ENCODE measurements around the gene DPF3.

The DPF3 gene

GRCh38 chr14:72610096-72610830 lies 283.6 kb downstream of the DPF3 start:
- DNase-seq = no peak

DNA sequence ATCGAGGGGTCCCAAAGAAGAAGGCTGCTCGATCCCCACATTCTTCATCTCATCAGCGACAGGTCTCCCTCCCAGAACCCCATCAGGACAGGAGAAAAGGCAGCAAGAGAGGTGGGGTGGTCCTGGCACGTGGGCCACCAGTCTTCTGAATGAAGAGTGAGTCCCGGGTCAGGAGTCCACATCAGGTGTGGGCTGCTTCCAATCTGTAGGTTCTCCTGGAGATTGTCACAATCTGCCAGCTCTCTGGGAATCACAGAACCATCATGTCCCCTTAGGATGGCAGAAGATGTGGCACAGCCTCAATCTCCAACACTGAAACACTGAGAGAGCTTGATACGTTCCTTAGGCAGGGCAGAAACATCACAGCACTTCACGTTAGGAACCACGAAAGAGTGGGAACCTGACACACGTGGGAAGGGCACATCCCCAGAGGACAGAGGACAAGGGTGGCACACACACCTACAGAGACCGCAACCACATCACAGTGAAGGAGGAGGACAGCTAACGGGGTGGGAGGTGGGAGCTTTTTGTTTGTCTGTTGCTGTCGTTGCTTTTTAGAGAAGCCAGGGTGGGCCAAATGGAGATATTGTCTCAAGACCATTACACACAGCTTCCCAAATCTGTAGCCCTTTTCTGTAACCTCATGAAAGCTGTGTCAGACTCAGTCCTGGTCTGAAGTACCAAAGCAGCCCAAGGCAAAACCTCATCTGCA lies 284.5 kb downstream of the DPF3 start:
- no peak for DNase-seq

DNA sequence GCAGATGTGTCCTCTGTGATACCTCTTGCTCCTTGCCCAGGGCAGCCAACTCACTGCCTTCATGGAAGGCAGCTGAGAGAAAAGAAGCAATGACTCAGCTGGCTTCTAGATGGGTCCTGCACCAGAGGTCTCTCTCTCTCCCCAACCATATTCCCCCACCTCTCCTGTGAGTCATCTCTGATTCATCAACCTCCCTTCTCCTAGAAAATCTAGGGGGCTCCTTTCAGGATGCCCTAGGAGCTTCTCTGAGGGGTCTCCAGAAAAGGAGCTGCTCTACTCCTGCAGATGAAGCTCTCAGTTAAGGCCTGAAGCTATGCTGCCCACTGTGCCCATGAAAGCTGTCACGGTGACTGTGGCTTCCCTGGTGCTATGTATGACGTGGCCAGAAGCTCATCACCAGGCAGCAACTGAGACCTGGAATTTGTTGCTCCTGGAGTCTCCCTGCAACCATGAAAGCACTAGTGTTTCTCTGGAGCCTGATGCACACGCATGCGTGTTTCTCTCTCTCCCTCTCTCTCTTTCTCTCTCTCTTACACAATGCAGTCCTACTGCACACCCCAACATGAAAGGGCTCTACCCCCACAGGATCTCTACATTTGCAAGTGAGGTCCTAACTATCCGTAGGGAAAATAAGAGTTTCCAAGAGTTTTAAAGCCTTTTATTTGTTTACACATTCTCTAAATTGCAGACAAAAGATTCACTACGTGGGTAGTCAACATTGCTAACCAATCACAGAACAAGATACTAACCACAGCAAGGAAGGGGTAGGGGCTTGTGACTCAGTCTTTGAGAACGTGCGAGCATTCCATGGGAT lies 285.3 kb downstream of the DPF3 start:
- DNase-seq = no peak

DNA sequence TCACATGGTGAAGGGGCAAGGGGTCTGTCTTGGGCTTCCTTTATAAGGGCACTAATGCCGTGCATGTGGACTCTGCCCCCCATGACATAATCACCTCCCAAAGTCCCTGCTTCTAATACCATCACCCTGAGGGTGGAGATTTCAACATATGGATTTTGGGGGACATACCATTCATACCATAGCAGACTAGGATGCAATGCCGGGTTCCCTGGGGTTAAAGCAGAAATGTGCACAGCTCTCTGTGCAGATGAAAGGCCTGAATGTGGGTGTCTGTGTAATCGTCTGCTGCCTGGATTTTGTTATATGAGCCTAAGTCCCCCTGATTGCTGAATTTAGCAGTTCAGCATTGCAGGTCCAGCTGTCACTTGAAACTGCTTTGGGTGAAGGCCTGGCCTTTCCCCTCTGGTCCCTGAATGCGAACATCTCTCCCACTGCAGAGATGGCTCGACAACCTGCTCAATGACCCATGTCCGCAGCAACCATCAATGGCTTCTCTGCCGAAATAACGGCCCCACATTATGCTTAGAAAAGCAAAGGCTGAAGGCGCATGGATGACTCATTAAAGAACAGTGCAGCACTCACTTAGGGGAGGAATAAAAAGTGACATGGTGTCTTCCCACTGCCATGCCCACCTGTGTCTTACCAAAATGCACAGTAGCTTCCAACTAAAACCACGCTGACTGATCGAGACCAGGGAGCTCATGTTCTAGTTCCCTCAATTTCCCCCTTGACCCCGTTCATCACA lies 286.3 kb downstream of the DPF3 start:
- no peak for DNase-seq

GRCh38 chr14:72606879-72607278 lies 287.0 kb downstream of the DPF3 start:
- no peak for DNase-seq

- DNase-seq = no peak
Observed at GRCh38 chr14:72605921-72606220, 288.0 kb downstream of the DPF3 start.

DNA sequence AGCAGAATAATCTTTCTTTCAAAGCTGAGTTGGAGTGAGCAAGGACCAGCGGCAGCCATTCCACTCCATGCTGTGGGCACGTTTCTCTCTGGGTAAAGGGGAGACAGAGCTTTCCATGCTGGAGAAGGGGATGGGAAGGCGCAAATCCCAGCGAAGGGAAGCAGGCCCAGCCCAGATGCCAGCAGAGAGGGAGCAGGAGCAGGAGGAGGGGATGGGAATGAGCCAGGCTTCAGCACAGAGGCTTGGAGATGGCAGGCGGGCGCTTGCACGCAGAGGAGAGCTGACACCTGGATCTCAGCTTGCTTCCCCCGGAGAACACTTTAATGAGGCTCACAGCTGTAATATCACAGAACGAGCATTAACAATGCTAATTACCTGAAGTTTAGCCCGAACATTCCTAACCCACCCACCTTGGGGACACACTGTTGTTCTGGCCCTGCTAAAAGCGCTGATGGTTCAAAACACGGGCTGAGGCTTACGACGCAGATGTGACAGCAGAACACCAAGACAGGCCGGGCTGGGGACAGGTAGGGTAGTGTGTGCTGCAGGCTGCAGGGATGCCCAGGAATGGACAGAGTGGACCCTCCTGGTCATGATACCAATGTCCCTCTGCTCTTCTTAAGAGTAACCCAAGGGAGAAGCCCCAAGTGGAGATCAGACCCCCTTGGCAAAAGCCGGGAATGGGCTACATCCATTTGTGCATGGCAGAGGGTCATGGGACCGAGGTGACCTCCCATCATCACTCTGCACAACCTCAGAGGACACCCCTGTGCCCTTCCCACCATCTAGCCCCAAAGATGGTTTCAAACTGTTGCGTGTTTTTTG lies 288.6 kb downstream of the DPF3 start:
- no peak for DNase-seq

DNA sequence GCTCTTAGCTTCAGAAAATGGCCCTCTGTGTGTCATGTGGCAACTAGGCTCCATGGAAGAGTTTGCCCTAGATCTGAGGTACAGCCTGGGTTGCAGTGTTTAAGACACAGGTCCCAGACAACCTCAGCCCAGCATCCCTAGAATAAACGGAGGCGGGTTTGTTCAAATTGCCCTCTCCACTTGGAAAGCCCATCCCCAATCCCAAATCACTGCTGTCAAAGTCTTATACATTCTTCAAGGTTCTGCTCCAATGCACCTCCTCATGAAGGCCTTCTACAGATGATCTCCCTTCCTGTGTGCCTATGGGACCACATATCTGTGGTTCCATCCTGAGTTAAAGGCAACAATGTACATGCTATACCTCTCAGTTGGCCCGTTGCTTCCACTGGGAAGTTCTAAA lies 289.8 kb downstream of the DPF3 start:
- no peak for DNase-seq

GRCh38 chr14:72603639-72604038 lies 290.3 kb downstream of the DPF3 start:
- DNase-seq = no peak

DNA sequence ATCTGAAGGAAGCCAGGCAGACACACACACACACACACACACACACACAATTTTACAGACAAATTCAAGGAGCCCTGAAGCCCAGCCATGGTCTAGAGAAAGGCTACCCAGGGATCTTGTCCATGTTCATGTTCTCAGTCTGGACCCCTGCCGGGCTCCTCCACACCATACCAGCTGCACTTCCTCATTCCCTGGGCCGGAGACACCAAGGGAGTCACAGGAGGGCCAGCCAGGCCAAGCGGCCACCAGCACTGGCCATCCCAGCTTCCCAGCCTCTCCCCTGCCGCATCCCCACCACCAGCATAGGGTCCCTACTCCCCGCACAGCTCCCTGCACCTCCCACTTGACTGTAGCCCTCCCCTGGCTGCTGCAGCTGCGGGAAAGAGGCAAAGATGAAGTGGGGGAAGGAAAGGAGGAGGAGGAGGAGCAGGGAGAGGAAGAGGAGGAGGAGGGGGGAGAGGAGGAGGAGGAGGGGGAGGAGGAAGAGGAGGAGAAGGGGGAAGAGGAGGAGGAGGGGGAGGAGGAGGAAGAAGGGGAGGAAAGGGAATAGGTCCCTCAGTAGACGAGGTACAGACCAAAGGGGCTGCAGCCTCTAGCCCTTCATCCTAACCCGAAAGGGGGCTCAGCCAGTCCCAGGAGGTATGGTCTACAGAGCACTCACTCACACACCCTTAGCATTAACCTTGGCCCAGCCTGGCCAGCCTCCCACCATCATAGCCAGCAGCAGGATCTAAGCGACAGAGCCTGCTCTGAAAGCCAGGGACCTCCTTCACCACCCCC lies 293.2 kb downstream of the DPF3 start:
- no peak for DNase-seq

DNA sequence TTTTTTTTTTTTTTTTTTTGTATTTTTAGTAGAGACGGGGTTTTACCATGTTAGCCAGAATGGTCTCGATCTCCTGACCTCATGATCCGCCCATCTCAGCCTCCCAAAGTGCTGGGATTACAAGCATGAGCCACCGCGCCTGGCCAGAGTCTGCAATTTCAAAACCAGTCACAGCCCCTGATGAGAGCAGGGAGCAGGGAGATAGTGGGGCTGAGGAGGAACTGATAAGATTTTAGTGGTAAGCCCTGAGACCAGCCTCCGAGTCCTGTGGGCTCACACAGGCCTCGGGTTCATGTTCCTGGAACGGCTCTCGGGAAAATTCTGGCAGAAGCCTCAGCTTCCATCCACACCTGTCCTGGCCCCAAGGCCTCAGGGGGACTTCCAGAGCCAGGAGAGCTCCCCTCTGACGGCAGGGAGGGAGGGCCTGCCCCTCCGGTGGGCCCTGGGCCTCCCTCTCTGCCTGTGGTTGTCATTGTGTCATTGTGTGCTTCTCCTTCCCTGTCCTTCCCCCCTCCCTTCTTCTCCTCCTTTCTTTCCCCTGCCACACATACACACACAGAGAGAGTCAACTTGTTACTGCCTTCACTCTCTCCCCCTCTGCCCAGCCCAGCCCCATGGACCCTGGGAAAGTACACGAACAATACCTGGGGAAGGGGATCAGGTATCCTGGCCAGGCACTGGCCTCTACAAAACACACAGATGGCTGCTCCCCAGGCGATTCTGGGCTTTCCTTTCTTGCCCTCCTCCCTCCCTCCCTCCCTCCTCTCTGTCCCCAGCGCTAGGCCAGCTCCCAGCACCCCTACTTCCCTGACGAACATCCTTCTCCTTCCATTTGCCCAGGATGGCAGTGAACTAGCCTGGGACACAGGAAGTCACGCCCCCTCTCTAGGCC lies 294.1 kb downstream of the DPF3 start:
- DNase-seq = no peak

- DNase-seq = no peak
Observed at GRCh38 chr14:72598306-72598705, 295.6 kb downstream of the DPF3 start.

DNA sequence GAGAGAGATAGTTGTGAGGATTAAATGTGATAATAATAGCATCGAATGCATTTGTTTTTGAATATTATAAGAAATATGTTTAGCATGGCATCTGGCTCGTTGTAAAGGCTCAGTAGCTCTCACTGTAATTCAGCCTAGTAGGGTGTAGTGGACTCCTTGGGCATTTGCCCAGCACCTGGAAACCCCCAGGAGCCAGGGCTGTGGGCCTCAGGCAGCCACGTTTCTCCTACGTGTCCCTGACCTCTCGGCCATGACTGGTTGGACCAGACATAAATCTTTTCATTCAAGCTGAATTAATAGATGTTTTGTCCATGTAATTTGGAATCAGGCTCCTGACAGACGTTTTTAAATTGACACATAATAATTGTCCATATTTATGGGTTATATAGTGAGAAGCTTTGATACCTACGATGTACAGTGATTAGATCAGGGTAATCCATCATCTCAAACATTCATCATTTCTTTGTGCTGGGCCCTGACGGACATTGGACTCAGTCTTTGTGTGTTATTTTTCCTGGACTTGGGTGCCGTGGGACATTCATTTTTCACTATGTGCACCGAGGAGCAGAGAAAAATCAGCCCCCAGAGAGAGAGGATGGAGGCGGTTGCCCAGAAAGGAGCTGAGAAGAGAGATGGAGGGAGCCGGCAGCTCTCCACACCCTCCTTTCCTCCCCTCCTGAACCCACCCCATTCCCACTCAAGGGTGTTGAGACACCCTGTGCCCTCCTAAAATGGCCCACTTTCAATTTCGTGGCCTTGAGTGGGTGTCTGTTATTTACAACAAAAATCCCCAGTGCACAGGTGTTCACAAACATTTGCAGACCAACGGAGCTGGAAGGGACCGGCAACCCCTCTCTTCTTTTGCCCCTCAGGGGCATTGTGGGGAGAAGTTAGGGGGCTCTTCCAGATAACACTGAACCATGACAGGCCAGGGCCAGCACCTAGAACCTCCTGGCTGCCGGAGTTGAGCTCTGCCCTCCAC lies 296.4 kb downstream of the DPF3 start:
- no peak for DNase-seq

- no peak for DNase-seq
Observed at GRCh38 chr14:72595152-72595862, 298.6 kb downstream of the DPF3 start.

DNA sequence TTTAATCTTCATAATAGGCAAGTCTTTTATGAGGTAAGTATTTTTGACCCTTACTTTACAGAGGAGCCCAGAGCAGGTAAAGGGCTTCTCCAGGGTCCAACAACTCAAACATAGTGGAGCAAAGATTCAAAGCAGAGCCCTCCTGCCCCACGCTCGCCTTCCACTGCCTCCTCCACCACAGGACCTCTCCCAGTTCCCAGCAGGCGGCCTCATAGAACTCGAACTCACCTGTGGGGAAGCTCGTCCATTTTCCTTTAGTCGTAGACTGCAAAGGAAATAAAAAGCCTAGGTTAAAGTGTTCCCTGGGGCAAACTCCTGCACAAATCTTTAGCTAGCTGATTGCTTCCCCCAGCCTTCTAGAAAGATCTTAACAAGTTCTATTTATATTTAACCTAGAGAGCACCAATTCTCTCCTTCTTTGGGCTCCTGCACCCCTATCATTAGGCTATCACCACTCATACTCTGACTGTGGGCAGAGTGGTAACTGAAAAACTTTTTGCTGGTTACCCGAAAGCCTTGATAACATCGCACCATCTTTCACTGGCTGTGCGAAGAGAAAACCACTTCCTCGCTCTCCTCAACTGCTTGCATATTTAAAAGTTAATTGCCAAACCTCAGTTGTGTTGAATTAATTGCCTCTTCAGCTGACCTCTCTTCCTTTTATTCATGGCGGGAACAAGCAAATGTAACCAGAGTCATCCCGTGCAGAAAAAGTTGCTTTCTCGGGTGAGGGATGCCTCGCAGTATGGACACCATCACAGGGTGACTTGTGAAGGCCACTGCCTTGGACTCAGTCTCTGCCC lies 299.6 kb downstream of the DPF3 start:
- no peak for DNase-seq

DNA sequence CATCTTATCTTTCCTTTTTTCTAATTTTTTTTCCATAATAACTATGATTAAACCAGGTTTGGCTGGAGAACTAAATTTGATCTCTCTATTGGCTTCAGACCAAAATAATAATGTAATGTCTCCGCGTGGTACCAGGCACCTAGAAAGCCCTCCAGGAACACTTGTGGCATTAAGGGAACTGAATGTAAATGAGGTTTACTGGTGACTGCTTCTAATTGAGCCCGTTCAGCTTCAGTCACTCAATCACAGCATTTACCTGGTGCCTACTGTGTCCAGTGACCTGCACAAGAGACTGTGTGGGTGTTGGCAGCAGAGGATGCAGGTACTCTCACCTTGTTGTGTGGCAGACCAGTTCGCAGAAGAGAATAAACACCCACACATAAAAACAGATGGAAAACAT lies 302.5 kb downstream of the DPF3 start:
- no peak for DNase-seq

DNA sequence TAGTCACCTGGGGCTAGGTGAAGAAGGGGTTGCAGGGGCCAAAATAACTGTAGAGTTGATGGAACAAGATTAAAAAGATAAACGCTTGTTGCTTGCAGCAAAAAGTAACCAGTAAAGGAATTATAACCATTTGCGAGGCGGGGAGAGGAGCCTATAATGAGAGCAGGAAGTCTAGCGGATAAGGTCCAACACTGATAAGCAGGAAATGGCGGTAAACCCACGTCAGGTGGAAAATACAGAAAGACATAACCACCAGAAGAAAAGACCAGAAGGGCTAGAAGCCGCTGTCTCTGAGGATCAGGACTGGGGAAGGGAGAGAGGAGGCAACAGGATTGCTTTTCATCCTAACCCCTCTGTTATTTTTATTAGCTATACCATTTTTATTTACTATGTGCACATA lies 303.3 kb downstream of the DPF3 start:
- no peak for DNase-seq

DNA sequence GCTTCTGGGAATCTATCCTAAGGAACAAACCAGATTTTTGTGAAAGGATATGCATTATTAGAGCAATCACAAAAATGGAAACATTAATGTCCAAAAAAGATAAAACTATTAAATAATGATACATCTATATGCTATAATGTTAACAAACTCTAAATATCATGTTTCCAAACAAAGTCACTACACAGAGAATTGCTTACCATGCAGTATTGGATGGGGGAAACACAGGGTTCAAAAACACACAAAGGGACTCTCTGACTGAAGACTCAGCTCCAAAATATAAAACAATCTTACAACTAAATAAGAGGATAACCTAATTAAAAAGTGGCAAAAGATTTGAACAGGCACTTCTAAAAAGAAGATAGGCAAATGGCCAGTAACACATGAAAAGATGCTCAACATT lies 304.2 kb downstream of the DPF3 start:
- no peak for DNase-seq
